AG08395 (cell line): ENCODE measurements around the gene GAREM2.
A peak's percentile ranks its signal among the peaks of the same experiment; 100 is the strongest.
"Not testable (repeated sequence)": the region's sequence is repeated elsewhere in the genome, so short reads cannot be mapped to it uniquely, and the experiment has no call there.

Source experiments
- DNase-seq: peaks from one replicate; pipeline ENCODE4 v3.0.0; 2012; ENCODE audit warnings: mixed read lengths, low spot score

Gene GAREM2

GRCh38 chr2:26172871-26173775, at the start of gene GAREM2:
GAREM2 (plus strand) TSS chr2:26173088; CDS start chr2:26173221, 133 bp downstream.
- DNase-seq: no peak

- no peak for DNase-seq
These were observed 49.5 kb upstream of the GAREM2 start for GRCh38 chr2:26123426-26123825.

GRCh38 chr2:26126074-26126473, 46.8 kb upstream of the GAREM2 start:
- DNase-seq: no peak

- no peak for DNase-seq
These were observed 44.7 kb upstream of the GAREM2 start for GRCh38 chr2:26128176-26128575.

- DNase-seq: no peak
These were observed 42.1 kb upstream of the GAREM2 start for GRCh38 chr2:26130763-26131162.

GRCh38 chr2:26136451-26136850, 36.4 kb upstream of the GAREM2 start:
- DNase-seq: no peak

DNA sequence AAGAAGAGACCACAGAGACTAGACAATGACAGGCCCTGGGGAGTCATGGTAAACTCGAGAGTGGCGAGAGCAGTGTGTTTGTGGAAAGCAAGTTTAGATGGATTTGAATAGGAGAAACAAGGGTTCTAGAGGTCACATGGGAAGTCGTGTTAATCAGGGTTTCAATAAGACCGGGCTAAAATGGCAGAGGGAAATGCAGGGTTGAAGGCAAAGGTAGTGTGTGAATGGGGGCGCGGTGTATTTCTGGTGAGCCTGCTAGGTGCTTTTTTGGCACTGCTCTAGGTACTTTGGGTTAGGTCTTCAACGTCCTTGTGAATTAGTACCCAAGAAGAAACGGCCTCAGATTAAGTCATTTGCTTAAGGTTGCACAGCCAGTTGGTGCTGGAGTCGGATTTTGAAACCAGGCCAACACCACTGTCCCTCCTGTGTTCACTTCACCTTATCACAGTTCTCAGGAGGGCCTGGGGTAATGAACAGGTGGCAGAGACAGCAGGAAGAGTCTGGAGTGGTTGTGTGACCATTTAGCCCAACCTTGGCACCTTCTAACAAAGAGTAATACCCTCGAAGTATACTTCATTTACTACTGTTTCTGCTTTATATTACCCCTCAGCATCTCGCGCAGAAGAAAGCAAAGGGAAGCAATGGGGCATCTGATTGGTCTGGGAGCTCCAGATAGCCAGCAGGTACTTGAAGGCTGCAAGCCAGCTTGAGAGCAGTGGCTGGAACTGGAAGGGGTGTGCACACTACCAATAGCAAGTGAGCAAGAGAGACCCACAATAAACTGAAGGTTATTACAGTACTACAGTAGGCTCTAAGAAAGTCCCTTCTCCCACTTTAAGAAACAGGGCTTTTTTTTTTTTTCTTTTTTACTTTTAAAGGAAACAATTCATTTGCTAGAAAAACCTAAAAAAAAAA, 33.4 kb upstream of the GAREM2 start:
- DNase-seq: no peak

GRCh38 chr2:26141145-26141769, 31.6 kb upstream of the GAREM2 start:
- DNase-seq: no peak

GRCh38 chr2:26144031-26144430, 28.9 kb upstream of the GAREM2 start:
- DNase-seq: no peak

GRCh38 chr2:26144953-26145680, 27.8 kb upstream of the GAREM2 start:
- peak; percentile 72 for DNase-seq

DNA sequence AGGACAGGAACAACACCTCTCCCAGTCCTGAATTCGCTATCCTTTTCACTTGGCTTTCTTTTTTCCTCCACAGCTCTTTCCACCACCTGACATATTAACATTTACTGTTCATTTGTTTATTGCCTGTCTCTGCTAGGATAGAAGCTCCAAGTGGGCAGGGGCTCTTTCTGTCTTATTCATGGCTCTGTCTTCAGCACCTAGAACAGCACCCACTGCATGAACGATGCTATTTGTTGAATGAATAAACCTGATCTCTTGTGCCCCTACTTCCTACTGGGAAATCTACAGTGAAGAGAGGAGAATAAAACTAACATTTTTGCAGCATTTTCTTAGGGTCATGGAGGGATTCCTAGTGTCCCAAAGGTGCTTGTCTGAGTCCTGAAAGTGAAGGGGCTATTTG, 24.4 kb upstream of the GAREM2 start:
- no peak for DNase-seq

DNA sequence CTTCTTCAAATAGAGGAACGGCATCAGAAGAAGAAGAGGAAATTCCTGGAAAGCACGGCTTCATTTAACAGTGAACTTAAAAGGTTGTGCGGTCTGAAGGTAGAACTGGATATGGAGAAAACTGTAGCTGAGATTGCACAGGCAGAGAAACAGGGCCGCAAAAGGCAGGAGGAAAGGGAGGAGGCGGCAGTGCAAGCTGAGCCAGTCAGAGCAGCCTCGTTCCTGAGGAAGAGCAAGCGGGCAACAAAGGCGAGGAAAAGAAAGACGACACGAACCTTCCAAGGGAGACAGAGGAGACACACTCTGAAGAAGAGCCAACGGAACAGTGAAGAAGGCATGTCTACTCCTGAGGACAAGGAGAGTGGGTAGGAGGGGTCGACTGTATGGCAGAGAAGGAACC, 22.6 kb upstream of the GAREM2 start:
- no peak for DNase-seq

DNA sequence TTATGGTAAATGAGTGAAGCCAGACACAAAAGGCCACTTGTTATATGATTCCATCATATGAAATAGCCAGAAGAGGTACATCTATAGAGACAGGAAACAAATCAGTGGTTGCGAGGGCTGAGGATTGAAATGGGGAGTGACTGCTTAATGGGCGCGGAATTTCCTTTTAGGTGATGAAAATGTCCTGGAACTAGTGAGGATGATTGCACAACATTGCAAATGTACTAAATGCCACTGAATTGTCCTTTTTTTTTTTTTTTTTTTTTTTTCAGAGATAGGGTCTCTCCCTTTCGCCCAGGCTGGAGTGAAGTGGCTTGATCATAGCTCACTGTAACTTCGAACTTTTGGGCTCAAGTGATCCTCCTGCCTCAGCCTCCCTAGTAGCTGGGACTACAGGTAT, 15.3 kb upstream of the GAREM2 start:
- DNase-seq: no peak

DNA sequence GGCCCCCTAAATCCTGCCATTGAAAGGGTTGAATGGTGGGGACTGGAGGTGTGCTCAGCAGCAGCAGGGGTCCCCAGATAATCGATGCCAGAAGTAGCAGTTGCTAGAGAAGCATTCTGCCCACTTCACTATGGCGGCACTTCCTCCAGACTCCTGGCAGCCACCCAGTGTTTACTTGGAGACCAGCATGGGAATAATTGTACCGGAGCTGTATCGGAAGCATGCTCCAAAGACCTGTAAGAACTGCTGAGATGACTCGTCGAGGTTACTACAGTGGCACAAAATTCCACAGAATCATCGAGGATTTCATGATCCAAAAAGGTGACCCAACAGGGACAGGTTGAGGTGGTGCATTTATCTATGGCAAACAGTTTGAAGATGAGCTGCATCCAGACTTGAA, 11.0 kb upstream of the GAREM2 start:
- no peak for DNase-seq

GRCh38 chr2:26162963-26163362, 9.9 kb upstream of the GAREM2 start:
- no peak for DNase-seq

GRCh38 chr2:26164231-26164630, 8.7 kb upstream of the GAREM2 start:
- no peak for DNase-seq

GRCh38 chr2:26164641-26165211, 8.2 kb upstream of the GAREM2 start:
- no peak for DNase-seq

DNA sequence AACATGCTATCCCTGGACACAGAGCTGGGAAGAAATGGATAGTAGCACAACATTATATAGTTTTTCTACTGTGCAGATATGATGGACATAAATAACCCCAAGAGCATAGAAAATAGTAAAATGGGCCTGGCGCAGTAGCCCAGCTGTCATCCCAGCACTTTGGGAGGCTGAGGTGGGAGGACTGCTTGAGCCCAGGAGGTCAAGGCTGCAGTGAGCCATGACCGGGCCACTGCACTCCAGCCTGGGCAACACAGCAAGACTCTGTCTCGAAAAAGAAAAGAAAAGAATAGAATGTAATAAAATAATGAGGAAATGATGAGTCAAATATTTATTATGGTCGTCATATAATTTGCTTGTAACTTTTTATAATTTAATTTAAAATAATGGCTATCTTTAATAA, 7.5 kb upstream of the GAREM2 start:
- no peak for DNase-seq

- DNase-seq: not testable (repeated sequence)
These were observed 6.3 kb upstream of the GAREM2 start for GRCh38 chr2:26166541-26166940.

DNA sequence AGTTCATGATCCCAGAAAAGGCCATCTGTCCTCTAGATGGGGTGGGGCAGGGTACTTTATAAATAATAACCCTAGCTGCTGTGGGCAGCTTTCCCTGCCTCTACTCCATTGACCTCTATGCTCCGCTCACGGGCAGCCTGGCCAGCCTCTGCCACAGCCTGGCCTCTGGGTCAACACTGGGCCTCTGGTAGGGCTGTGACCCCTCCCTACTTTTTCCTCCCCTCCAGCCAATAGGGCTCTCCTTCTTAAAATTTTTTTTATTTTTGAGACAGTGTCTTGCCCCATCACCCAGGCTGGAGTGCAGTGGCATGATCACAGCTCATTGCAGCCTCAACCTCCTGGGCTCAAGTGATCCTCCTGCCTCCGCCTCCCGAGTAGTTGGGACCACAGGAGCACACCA, 4.1 kb upstream of the GAREM2 start:
- DNase-seq: no peak

DNA sequence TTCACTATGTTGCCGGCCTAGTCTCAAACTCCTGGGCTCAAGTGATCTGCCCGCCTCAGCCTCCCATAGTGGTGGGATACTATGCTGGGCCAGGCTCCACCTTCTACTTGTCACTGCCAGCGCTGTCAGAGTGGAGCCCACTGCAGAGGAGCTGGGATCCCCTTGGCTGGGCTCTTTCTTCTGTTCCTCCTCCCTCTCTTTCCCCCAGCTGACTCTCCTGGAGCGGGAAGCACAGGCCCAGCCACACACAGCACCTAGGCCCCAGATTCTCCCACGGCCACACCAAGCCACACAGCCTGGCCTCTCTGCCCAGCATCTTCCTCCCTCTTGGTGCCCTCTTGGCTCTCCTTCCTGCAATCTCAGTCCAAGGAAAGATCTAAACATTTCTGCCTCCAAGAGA, 3.7 kb upstream of the GAREM2 start:
- no peak for DNase-seq
